GM19193 (cell line): ENCODE data around the gene PJA1.

Source experiments
- POLR2A ChIP-seq: IDR thresholded peaks from 4 replicates; pipeline ENCODE4 v1.6.1; 2011; ENCODE audit not compliant: insufficient read depth, insufficient read length; ENCODE audit errors: extremely low read depth

The PJA1 gene

GRCh38 chrX:69165087-69165651, at the start of gene PJA1:
Gene PJA1, minus strand, starts transcription at chrX:69165453. Its CDS starts 2,380 bp downstream, at chrX:69163073.
- TF ChIP-seq POLR2A = peak; percentile 24

DNA sequence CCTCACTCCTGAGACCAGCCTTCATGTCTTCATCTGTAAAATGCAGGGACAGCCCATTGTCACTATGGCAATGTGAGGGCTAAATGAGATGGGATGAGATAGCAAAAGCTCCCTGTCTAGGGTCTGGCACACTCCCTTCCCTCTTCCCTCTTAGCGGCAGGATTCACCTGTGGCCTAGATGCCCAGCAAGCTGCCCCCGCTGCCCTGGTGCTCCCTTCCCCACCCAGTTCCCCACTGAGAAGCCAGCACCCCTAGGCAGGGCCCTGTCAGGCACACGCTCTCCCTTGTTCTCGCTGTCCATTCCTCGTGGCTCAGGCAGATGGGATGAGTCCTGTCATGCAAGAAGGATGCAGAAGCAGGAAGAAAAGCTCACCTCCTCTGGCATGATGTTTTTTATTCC, 49.2 kb upstream of the PJA1 start:
- no peak for TF ChIP-seq POLR2A

DNA sequence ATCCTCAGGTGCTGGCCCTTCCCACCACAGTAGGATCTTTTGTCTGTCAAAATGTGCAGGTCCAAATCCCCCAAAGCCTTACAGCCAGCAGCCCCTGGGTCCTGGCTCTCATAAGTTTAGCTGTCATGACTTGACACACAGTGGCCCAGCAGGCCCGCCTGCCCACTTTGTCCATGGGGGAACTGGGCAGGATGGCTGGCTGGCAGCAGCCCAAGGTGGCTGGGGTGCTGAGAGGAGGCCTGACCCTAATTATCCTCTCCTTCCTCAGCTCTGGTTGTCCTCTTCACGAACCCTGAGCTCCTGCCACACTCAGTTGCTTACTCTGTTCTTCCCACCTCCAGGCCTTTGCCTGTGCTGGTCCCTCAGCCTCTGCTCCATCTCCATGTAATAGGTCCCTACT, 46.4 kb upstream of the PJA1 start:
- TF ChIP-seq POLR2A = no peak

GRCh38 chrX:69210581-69210980, 45.3 kb upstream of the PJA1 start:
- TF ChIP-seq POLR2A = no peak

- no peak for TF ChIP-seq POLR2A
These were observed 42.0 kb upstream of the PJA1 start for GRCh38 chrX:69207216-69207615.

DNA sequence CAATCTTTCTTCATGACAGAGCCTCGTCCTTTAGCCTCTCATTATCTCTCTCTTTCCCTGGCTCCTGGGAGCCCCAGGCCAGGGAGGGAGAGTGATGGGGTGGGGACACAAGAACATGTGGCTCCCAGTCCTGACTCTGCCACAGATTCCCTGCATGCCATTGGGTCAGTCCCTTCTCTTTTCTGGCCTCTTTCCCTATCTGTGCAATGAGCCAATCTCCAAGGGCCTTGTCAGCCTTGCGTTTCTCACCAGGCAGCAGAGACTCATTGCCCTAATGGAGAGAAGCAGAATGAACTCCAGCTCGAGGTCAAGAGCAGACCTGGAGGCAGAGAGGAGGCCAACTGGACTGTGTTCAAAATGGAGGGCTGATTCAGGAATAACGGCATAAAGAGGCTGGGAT, 38.4 kb upstream of the PJA1 start:
- no peak for TF ChIP-seq POLR2A

DNA sequence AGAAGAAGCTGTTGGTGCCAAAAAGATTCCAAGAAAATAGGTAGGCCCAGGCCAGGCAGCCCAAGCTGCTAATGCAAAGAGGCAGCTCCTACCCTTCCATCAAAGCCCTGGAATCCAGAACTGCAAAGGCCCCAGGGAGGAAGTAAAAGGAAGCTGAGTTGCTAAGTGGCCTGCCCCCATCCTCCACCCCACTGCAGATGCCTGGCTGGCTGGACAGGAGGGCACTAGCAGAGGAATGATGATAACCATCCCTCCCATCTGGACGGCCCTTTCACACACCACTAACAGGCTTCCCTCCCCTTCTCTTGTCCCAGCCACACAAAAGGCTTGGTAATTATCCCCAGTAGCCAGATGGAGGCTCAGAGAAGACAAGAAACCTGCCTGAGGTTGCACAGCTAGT, 32.4 kb upstream of the PJA1 start:
- no peak for TF ChIP-seq POLR2A

DNA sequence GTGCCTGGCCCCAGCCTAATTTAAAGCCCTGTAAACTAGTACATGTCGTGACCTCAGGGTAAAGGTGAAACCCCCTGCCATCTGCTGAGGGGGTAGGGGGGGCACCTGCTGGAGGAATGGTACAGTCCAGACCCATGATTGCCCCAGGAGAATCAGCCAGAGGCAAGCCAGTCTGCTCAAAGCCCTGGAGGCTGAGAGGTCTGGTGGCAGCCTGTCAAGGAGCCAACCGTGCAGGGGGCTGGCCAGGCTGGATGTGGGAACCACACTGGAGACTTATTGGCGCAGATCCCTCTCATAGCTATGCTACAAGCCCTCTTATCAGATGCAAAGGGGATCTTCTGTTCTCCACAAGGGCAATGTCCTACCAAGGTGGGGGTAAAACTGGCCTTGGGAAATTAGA, 31.4 kb upstream of the PJA1 start:
- TF ChIP-seq POLR2A = no peak

DNA sequence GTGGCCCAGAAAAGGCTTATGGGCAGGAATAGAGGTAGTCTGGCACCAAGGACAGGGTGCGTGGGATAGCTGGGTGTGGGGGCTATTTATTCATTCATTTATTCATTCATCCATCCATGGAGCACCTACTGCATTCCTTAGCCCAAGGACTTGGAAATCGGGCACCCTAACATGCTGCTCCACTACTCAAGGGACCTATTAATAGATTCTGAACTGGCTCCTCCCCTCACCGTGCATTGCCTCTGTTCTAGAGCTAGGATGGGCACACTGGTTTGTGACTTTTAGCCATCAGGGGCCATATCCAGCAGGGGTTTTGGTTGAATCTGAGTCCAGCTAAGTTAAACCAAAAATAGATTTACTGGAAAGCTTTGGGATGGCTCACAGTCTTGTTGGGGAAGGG, 30.6 kb upstream of the PJA1 start:
- TF ChIP-seq POLR2A = no peak

- TF ChIP-seq POLR2A = no peak
These were observed 29.9 kb upstream of the PJA1 start for GRCh38 chrX:69195192-69195591.

DNA sequence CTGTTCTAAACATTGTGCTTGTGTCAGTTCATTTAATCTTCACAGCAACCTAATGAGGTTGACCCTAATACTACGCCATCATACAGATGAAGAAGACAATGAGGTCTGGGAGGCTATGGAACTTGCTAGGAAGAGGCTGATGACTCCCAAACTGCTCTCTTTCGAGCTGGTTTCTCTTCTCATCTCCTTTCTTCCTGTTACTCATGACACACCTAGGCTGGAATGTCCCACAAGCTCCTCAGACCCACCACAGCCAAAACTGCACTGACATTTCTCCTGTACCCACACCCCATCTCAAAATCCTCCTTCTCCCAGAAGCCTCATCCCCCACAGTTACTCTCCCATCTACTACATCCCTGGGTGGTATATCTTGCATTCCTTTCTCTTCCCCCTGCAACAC, 27.4 kb upstream of the PJA1 start:
- no peak for TF ChIP-seq POLR2A

GRCh38 chrX:69189576-69190371, 24.5 kb upstream of the PJA1 start:
- TF ChIP-seq POLR2A = no peak

DNA sequence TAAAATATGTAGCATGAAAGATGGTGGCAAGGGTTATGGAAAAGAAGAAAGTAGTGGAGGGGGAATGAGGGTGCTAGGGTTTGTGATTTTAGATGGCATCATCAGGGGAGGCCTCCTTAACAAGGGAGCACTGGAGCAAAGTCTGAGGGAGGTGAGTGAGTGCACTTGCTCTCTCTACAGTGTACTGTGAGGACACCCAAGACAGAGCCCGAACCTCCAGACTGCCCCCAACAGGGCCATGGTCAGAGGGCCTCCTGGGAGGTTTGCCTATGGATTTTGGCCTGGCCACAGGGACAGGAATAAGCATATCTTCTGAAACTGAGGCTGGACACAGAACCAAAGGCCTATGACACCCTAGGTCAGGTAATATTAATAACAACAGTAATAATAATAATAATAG, 21.4 kb upstream of the PJA1 start:
- TF ChIP-seq POLR2A = no peak

GRCh38 chrX:69185886-69186285, 20.6 kb upstream of the PJA1 start:
- TF ChIP-seq POLR2A = no peak

DNA sequence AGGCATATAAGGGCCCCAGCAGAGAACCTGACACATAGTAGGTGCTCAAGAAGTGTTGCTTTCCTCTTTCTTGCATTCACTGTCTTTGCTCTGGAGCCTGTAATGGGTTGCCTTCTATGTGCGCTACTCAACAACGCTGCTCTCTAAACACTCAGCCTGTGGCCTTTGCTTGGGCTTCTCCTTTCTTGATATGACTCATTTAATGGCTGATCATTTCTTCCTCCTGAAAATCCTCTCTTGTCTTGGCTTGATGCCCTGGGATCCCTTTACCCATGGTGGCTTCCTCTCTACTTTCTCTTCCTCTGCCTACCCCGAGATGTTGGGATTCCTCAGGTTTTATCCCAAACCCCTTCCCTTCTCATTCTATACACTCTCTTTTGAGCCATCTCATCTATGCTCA, 19.9 kb upstream of the PJA1 start:
- TF ChIP-seq POLR2A = no peak

DNA sequence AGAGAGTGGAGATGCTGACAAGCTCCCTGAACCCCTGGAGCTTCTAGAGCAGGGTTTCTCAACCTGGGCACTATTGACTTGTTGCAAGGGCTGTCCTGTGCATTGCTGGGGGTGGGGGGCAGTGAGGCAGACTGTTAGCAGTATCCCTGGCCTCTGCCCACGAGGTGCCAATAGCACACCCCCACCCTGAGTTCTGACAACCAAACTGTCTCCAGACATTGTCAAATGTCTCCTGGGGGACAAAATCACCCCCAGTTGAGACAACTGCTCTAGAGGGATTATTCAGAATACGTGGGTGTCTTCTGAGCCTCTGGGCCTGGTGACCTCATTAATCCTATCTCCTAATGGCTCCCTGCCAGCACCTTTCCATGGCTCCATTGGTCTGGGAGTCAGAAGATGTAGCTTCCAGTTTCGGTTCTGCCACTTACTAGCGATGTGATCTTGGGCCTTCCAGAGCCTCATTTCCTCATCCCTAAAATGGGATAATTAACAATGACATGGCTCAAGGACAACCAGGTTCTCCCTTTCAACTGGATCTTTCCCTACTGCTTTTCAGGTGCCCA, 17.6 kb upstream of the PJA1 start:
- TF ChIP-seq POLR2A = no peak

GRCh38 chrX:69179380-69179911, 14.2 kb upstream of the PJA1 start:
- no peak for TF ChIP-seq POLR2A

- TF ChIP-seq POLR2A = no peak
These were observed 13.3 kb upstream of the PJA1 start for GRCh38 chrX:69178592-69178991.
